ENCODE results near the gene CPT1C. TPM values are rescaled to one million over a fixed set of nuclear protein-coding genes. Genes with fewer than 3 reads are reported as not detected.

The CPT1C gene
- total RNA-seq (2014; rRNA removed; shearing (Covaris generic)) = 0.23 and 0.95 TPM in 2 replicates
- 0.86 and 2.6 TPM in 2 replicates for total RNA-seq (2022)
- Bru-seq, nascent RNA = percentile 25 among the genes with signal in this experiment
- percentile 29 among the genes with signal in this experiment for BruChase-seq, experiment 1, labeled RNA remaining after a 6-hour chase
- BruChase-seq, experiment 2, labeled RNA remaining after a 2-hour chase = percentile 28 among the genes with signal in this experiment
- long read RNA-seq = 0 reads

DNA sequence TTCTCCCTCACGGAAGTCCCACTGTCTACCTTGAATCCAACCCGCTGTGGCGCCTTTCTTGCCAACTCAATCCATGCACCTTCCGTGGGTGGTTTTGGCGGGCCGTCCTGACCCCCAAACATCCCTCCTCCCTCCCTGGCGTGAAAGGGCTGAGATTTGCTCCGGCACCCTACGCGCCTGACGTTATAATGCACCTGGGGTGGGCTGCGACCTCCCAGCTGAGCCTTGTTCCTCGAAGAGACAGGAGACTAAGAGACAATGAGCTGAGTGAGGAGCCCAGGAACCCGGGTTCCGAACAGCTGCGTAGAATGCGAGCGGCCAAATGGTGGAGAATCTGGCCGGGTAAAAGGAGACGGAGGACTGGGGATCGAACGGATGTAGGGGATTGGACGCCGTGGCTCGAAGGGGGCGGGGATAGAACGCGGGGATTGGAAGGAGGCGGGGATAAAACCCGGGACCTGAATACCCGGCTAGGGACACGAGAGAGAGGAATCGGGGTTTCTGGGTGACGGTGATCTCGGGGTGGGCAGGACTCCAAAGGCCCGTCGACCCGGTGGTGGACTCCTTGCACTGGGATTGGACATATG lies at the start of gene CPT1C:
CPT1C (plus strand) TSS at position 461 of the 587 bp plus-strand sequence. CDS start 1,137 bp downstream, outside the sequence.
- Histone ChIP-seq H4K20me1 (ENCODE audit: insufficient read depth, low read length) (no peaks in the 10 kb centered on the region), H3K79me2 (ENCODE audit: insufficient read depth, low read depth, low read length) (no peaks in the 10 kb centered on the region), H3K27ac (ENCODE audit: low read depth, low read length, poor library complexity, severe bottlenecking) (no peak within 1 kb of the TSS), H3K9me3 (ENCODE audit: low read length) (no peaks in the 10 kb centered on the region), H3K4me1 (ENCODE audit: insufficient read depth, low read length, poor library complexity, severe bottlenecking) (peaks cover 5% of the 10 kb centered on the region), H3K9me2 (ENCODE audit: insufficient read depth, low read length) (no peaks in the 10 kb centered on the region), H3K36me3 (ENCODE audit: insufficient read depth, low read length) (peaks cover 52% of the 10 kb centered on the region), H3K4me2 (ENCODE audit: low read length) (no peak within 1 kb of the TSS), H3K4me3 (ENCODE audit: low read depth, low read length, poor library complexity, severe bottlenecking) (no peak within 1 kb of the TSS), H2AFZ (ENCODE audit: low read length) (peak within 1 kb of the TSS; percentile 37; the same call in 1 of the 2 replicates)
- intact Hi-C loops (cut with micrococcal nuclease; ENCODE audit: unreplicated experiment) = no loop called here
- POLR2A ChIA-PET = interaction anchor here (0.7 kb wide), 1 partner anchor 51 kb away, joined by 3 read pairs; the partner anchor contains the start of gene RRAS
- no peak for DNase-seq (ENCODE audit: low spot score)
- TF ChIP-seq EZH2phosphoT487 (IDR thresholded peaks at IDR 0.05; ENCODE audit: borderline replicate concordance, low read depth, low read length) (no peak), CTCF (conservative IDR thresholded peaks at IDR 0.05; ENCODE audit: low read length) (no peak)
- BruUV-seq (replicated peaks) = no TSS peak
- CTCF ChIA-PET (ENCODE audit: unreplicated experiment) = no interaction called here

- intact Hi-C loops (cut with micrococcal nuclease; ENCODE audit: unreplicated experiment) = loop anchor here (2.0 kb wide), 1 partner anchor 51 kb away; the partner anchor contains the start of gene PRR12
- H3K79me2 ChIP-seq (ENCODE audit: insufficient read depth, low read depth, low read length) = peaks cover 28% of the 10 kb centered on the region
- peak within 1 kb of the TSS; percentile 93 for H3K4me3 ChIP-seq (ENCODE audit: low read depth, low read length, poor library complexity, severe bottlenecking)
- TF ChIP-seq EZH2phosphoT487 (IDR thresholded peaks at IDR 0.05; ENCODE audit: borderline replicate concordance, low read depth, low read length) (no peak), CTCF (conservative IDR thresholded peaks at IDR 0.05; ENCODE audit: low read length) (no peak)
- H3K4me2 ChIP-seq (ENCODE audit: low read length) = peak within 1 kb of the TSS; percentile 99
- no peaks in the 10 kb centered on the region for H3K9me2 ChIP-seq (ENCODE audit: insufficient read depth, low read length)
- POLR2A ChIA-PET = interaction anchor here (1.0 to 1.9 kb wide), 3 partner anchors 14 to 34 kb away, joined by 4 to 6 read pairs (median 5); partner anchors contain the start of genes BCL2L12 and IRF3
- BruUV-seq (replicated peaks) = no TSS peak
- H3K4me1 ChIP-seq (ENCODE audit: insufficient read depth, low read length, poor library complexity, severe bottlenecking) = peaks cover 21% of the 10 kb centered on the region
- CTCF ChIA-PET (ENCODE audit: unreplicated experiment) = interaction anchor here (0.6 kb wide), 1 partner anchor 30 kb away, joined by 3 read pairs; no protein-coding TSS in a partner anchor
- no peaks in the 10 kb centered on the region; the same call in 1 of the 2 replicates for H4K20me1 ChIP-seq (ENCODE audit: insufficient read depth, low read length)
- peak within 1 kb of the TSS; percentile 75; the same call in 1 of the 2 replicates for H2AFZ ChIP-seq (ENCODE audit: low read length)
- H3K36me3 ChIP-seq (ENCODE audit: insufficient read depth, low read length) = peaks cover 10% of the 10 kb centered on the region; the same call in 1 of the 2 replicates
- H3K9me3 ChIP-seq (ENCODE audit: low read length) = no peaks in the 10 kb centered on the region
- DNase-seq (ENCODE audit: low spot score) = peak; percentile 100
- peak within 1 kb of the TSS; percentile 88 for H3K27ac ChIP-seq (ENCODE audit: low read depth, low read length, poor library complexity, severe bottlenecking)
Observed at GRCh38 chr19:49641688-49642491, 49.0 kb upstream of the CPT1C start, which contains the start of gene SCAF1. Gene SCAF1 (plus strand): TSS chr19:49642209. CDS start chr19:49645027, 2,818 bp downstream.

Measured in OCI-LY7 (cell line).